Inferior parietal cortex (tissue), 1 donor: ENCODE measurements around the gene TMEM176B.

Source experiments
- DNase-seq: peaks from one replicate; pipeline ENCODE4 v3.0.0-alpha.2; 2016; ENCODE audit errors: extremely low spot score

Gene TMEM176B

GRCh38 chr7:150751702-150752101, 48.5 kb downstream of the TMEM176B start:
- DNase-seq = no peak

GRCh38 chr7:150748376-150748775, 51.8 kb downstream of the TMEM176B start:
- no peak for DNase-seq

GRCh38 chr7:150746921-150747320, 53.2 kb downstream of the TMEM176B start:
- no peak for DNase-seq

GRCh38 chr7:150745876-150746275, 54.3 kb downstream of the TMEM176B start:
- DNase-seq = no peak

- no peak for DNase-seq
These were observed 55.1 kb downstream of the TMEM176B start for GRCh38 chr7:150745086-150745485.

GRCh38 chr7:150744041-150744656, 56.0 kb downstream of the TMEM176B start:
- DNase-seq = no peak

GRCh38 chr7:150742286-150742968, 57.7 kb downstream of the TMEM176B start:
- DNase-seq = no peak
